ENCODE measurements around the gene CMIP.

Gene CMIP

DNA sequence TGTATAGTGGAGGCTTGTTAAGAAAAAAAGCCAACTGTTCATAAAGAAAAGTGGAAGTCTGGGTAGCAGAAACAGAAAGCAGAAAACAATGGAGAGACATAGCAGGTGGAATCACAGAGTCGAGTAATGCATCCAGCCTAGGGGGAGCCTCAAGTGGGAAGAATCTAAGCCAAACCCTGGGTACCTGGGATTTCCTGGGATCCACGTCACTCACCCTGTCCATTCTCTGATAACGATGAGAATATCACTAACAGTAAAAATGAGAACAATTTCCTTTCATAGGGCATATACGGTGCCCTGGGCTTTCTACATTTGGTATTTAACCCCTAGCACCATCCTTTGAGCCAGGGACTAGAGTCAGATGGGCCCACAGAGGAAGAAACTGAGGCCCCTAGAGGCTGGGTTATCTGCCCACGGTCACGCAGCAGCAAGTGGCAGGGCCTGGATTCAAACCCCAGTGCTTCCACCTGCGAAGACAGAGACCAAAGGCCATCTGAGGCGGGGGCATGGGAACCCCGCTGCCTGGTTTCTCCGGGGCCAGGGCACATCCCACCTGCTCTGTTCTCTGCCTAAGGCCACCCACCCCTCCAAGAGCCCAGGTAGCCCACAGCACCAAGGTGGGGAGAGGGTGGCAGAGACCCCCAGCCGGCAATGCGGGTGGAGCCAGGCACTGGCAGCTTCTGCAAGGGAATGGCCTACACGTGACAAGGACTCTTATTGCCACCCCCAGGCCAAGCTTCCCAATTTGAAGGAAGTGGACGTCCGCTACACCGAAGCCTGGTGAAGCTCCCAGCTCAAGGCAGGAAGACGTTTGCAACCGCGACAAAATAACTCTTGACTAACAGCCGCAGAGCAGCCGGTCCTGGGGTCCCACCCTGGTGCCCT lies 264.6 kb downstream of the CMIP start:
- DNase-seq = no peak

DNA sequence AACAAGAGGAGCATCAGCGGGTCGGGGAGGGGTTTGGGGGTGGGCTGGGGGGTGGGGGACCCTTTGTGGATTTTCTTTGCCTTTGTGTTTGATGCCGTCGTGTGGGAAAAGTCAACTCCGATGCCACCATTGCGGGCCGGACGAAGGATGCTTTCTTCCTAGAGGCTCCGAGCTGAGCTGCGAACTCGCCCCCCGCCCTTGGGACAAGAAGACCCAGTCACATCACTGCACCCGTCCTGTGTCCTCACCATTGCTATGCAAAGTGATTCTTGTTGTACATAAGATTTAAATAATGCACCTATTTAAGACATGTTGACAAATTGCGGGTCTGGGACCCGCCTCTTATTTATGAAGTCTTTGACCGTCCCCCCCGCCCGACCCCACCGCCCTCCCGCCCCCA lies 265.4 kb downstream of the CMIP start:
- DNase-seq = no peak

DNA sequence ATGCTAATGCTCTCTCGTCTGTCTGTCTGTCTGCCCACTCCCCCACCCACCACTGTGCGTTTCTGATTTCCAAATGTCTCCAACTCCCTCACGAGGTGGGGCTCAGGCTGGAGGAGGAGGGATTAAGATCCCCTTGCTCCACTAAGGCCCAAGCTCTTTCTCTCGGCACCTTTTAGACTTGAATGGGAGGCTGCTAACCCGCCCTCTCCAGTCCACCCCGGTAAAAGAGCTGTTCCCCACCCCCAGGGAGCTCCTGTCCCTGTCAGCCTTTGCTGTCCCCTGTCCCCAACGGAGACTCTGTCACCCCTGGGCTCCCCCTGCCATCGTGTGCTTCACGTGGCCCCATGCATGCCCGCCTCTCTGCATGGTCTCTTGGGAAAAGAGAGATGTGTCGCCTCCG lies 266.0 kb downstream of the CMIP start:
- DNase-seq = no peak

DNA sequence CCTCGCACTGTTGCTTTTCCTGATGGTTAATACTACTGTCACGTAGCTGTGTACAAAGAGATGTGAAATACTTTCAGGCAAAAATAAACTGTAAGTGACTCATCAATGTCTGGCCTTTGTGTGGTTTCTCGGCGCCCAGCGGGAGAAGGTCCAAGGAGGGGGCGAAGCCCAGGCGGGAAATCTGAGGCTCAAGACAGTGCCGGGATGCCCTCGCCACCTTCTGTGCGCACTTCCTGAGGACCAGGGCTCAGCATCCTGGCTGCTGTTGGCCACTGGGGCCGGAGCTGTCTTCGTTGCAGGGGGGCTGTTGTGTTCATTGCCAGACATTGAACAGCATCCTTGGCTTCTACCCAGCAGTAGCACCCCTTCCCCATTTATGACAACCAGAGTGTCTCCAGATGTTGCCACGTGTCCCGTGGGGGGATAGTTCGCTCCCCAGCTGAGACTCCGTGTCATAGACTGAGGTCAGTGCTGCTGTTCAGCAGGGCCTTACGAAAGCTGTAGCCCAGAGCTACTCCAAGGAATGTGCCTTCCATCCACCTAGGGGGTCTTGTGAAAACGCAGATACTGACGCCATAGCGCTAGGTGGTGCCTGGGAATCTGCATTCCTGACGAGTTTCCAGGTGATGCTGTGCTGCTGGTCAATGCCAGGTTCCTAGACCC lies 267.2 kb downstream of the CMIP start:
- DNase-seq = no peak

DNA sequence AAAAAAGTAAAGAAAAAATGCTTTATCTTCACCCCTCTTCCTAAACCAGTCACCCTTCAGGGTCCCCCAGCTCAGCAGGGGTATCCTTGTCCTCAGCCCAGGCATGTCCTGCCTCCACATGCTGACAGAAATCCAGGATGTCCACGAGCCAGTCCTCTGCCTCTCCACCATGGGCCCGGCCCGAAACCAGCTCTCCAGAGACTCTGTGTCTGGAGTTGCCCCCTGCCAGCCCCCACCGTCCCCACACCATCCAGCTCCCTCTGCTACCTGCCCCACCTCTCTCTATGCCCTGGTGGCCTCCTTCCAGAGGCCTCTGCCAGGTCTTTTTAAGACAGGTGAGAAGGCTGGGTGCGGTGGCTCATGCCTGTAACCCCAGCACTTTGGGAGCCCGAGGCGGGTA lies 268.1 kb downstream of the CMIP start:
- DNase-seq = no peak

DNA sequence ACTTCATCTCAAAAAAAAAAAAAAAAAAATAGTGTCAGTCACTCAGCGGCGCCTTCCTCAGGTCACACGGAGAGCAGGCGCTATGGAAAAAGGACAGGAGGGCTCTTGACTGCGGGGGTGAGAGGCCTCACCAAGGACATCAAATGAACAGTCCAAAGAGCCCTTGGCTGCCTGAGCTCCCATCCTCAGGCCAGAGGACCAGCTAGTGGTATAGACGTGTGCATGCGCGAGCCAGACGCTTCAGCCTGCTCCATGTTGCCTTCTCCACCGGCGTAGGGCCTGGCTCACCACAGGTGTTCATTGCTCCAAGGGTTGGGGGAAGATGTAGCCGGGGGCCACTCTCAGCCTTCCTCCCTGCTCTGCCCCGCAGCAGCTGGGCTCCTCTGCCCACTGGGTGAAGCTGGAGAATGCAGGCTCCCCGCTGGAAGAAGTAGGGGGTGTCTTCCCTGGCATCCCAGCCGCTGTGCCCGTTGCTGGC lies 268.7 kb downstream of the CMIP start:
- no peak for DNase-seq

DNA sequence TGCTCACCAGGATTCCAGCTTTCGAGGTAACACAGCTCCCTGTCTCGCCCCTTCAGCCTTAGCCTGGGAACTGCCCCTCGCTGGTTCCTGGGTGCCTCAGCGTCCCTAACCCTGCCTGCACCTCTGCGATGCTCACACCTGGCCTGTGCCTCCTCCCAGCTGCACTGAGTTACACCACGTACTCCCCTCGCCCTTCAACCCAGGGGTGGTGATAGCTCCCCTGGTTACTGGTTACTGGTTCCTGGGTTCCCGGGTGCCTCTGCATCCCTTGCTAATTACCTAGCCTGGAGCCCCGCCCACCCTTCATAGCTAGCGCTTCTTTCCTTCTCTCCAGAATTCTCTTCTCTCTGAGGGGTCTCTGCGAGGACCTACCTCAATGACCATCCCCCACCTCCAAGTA lies 269.2 kb downstream of the CMIP start:
- DNase-seq = no peak

DNA sequence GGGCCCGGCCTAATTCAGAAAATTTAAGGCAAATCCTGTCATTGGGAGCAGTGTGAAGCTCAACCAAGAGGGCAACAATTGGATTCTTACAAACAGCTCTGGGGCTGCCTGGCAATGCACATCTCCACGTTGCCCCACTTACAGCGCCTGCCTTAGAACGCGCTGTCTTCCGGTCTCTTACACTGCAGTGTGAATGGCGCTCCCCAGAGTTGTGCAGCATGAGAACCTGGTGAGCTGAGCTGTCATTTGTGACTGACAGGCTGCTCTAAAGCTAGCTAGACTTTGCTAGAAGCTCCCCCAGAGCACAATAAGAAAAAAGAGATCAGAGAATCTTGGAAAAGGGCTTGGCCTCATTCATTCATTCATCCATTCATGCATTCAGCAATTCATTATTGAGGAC lies 270.0 kb downstream of the CMIP start:
- no peak for DNase-seq

DNA sequence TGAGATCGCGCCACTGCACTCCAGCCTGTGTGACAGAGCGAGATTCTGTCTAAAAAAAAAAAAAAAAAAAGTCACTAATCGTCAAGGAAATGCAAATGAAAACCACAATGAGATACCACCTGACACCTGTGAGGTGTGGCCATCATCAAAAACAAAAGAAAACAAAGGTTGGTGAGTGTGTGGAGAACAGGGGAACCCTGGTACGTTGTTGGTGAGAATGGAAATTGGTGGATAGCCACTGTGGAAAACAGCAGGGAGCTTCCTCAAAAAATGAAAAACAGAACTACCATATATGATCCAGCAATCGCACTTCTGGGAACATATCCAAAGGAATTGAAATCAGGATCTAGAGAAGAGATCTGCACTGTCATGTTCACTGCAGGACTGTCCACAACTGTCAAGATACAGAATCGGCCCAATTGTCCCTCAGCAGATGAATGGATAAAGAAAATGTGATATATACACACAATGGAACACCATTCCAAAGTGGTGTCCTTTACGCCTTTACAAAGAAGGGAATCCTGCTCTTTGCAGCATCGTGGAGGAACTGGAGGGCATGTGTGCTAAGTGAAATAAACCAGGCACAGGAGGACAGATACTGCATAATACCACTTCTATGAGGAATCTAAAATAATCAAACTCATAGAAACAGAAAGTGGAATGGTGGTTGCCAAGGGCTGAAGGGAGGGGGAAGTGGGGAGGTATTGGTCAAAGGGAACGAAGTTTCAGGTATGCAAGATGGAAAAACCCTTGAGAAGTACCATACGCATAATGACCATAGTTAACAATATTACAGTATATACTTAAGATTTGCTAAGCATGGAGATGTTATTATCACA lies 271.0 kb downstream of the CMIP start:
- DNase-seq = peak; percentile 32

DNA sequence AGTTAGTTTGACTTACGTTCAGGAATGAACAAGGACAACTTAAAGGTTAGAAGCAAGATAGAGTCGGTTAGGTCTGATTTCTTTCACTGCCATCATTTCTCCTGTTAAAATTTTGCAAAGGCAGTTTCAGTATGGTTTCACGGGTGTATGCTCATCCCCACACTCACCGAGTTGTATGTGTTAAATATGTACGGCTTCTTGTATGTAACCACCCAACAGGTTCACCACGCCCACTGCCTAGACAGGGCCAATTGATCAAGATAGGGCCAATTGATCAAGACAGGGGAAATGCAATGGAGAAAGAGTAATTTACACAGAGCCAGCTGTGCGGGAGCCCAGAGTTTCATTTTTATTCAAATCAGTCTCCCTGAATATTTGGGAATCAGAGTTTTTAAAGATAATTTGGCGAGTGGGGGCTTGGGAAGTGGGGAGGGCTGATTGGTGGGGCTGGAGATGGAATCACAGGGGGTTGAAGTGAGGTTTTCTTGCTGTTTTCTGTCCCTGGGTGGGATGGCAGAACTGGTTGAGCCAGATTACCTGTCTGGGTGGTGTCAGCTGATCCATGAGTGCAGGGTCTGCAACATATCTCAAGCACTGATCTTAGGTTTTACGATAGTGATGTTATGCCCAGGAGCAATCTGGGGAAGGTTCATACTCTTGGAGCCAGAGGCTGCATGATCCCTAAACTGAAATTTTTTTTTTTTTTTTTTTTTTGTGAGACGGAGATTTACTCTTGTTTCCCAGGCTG lies 272.0 kb downstream of the CMIP start:
- peak; percentile 16 for DNase-seq

DNA sequence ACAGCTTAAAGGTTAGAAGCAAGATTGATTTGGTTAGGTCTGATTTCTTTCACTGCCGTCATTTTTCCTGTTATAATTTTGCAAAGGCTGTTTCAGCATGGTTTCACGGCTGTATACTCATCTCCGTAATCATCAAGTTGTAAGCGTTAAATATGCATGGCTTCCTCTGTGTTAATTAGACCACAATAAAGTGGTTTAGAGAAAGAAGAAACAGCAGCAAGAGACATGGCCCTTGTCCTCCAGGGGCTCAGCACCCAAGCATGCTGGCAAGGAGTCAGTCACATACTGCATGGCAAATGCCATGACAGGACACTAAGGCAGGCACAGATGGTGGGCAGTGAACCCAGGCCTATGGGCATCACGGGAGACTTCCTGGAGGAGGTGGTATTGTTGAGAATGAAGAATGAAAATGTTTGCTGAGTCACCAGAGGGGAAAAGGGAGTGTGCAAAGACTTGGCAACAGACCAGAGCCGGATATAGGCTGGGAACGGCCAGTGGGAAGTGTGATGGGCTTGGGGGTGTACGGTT lies 273.1 kb downstream of the CMIP start:
- no peak for DNase-seq

DNA sequence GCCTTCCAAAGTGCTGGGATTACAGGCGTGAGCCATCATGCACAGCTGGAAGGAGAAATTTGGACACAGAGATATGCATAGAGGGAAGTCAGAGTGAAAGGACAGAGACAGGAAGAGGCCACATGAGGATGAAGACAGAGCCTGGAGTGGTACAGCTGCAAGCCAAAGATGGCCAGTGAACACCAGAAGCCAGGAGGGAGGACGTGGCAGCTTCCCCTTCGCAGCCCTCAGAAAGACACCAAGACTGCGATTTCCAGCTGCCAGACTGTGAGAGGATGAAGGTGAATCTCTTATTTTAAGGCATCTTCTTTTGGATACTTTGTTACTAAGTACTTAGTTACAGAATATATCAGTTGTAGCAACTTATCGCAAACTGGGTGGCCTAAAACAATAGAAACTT lies 274.0 kb downstream of the CMIP start:
- DNase-seq = no peak

DNA sequence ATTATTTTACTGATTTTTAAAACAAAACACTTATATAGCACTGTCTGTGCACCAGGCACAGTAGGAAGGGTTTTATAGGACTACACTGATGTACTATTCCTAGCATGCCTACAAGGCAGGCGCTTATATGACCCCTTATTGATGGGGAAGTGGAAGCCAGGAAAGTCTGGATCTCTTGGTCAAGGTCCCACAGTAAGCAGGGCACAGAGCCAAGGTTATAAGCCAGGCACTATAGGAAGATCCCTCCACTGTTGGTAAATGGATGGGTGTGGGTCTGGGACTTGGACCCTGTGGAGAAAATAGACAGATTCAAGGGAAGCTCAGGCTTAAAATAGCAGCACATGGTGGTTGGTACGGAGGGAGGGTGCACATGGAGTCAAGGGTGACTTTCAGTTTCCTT lies 275.4 kb downstream of the CMIP start:
- DNase-seq = no peak

DNA sequence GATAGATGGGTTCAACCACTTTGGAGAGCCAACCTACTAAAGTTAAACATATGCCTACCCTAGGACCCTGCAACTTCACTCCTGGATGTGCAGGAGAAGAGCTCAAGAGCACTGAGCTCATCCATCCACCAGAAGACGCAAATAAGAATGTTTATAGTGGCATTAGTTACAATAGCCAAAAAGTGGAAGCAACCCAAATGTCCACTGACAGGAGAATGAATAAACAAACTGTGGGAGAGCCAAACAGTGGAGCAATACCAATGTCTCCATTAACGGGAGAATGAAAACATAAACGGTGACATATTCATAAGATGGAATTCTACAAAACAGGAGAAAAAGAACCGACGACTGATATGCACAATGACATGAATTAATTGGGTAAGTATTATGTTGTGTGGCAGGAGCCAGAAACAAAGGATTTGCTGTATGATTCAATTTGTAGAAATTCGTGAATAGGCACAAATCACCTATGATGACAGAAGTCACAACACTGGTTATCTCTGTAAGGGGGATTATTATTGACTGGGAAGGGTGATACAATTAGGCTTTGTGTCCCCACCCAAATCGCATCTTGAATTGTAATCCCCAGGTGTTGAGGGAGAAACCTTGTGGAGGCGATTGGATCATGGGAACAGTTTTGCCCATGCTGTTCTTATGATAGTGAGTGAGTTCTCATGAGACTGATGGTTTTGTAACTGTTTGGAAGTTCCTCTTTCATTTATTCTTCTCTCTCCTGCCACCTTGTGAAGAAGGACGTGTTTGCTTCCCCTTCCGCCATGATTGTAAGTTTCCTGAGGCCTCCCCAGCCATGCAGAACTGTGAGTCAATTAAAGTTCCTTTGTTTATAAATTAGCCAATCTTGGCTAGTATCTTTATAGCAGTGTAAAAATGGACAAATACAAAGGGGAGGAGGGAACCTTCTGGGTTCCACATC lies 276.6 kb downstream of the CMIP start:
- no peak for DNase-seq

DNA sequence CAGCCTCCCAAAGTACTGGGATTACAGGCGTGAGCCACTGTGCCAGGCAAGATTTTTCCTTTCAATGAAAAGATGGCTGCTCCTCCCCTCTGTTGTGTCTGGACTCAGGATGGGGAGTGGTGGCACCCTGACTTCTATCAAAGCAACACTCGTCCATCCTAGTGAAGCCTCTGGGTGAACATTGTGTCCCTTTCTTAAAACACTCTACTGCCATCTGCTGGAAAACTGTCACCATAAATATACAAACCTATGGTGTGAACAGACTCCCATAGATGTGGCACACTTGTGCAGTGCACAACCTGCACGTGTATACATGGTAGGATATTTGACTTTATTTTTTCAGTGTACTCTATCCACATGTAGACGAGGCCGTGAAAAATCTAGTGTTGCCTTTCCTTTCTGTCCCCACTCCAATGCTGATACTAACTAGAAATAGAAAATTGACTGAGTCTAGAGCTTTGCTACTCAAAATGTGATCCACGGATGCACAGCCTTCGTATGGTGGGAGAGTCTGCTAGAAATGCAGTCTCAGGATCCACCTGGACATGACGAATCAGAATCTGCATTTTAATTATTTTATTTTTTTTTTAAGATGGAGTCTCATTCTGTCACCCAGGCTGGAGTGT lies 278.6 kb downstream of the CMIP start:
- DNase-seq = peak; percentile 9

DNA sequence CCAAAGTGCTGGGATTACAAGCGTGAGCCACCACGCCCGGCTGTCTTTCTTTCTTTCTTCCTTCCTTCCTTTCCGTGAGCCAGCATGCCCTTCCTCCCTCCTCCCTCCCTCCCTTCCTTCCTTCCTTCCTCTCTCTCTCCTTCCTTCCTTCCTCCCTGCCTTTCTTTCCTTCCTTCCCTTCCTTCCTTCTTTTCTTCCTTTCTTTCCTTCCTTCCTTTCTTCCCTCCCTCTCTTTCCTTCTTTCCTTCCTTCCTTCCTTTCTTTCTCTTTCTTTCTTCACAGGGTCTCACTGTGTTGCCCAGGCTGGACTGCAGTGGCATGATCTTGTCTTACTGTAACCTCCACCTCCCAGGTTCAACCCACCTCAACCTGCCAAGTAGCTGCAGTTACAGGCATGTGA lies 283.8 kb downstream of the CMIP start:
- DNase-seq = no peak

DNA sequence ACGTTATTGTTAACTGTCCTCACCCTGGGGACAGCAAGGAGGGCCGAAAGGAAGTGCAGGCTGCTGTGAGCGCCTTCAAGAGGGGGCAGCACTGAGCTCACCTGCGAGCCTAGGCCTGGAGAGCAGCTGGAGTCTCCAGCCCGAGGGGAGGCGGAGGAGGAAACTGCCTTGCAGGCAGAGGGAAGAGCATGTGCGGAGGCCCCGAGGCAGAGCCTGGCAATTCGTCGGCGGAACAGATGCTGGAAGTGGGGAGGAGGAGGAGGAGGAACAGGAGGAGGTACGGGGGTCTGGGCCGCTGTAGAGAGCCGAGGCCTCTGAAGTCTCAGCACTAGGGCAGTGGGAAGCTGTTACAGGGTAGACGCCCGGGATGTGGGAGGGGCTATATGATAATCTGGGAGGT lies 284.8 kb downstream of the CMIP start:
- no peak for DNase-seq

DNA sequence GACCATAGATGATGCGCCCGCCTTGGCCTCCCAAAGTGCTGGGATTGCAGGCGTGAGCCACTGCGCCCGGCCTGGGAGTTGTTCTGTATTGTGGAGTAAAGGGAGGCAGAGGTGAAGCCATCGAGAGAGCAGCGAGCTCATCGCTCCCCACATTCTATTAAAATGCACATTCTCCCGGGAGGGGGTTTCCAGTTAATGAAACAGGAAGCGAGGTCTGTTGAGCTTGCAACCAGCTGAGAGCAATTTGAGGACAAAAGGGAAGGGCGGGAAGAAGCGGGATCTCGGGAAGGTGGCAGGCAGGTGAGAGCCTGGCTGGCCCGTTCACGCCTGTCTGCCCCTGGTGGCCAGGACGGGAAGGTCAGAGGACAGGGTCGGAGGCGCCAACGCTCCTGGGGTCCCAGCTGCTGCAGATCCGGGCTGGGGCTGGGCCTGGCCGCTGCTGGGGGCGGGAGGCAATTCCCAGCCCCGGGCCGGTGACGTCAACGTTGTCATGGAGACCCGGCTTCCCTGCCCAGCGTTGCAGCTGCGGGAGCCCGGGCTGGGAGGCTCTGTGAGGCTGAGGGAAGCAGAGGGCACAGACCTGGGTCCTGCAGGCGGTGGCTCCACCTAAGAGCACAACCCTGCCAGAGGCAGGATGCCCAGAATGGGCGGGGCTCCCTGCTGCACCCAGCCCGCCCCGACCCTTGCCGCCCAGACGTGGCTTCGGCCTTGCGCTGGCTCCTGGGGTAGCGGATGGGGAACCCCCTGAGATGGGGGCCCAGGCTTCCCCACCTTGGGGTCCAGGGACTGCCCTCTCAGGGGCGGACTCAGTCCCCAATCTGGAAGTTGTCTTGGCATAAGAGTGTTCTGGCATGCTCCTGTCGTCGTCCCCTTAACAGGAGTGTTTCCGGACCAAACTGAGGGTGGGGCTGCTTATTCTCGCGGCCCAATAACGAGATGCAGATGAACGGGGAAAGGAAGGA lies 285.8 kb downstream of the CMIP start:
- DNase-seq = peak; percentile 44

DNA sequence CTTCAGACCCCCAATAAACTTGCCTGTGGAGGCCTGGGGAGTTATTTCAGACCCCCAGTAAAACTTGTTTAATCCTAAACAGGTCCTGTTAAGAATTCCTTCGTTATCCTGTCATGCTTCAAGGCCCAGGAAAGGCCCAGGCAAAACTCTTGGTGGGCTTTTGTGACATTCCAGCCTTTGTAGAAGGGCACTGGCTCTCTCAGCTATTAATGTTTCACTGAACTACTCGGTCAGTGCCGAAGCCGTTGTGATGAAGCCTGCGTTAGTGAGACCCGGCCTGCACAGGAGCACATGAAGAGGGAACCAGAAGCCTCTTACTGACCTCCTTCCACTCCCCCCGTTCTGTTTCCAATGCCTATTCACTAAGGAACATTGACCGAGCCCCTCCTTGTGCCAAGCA lies 287.0 kb downstream of the CMIP start:
- no peak for DNase-seq

DNA sequence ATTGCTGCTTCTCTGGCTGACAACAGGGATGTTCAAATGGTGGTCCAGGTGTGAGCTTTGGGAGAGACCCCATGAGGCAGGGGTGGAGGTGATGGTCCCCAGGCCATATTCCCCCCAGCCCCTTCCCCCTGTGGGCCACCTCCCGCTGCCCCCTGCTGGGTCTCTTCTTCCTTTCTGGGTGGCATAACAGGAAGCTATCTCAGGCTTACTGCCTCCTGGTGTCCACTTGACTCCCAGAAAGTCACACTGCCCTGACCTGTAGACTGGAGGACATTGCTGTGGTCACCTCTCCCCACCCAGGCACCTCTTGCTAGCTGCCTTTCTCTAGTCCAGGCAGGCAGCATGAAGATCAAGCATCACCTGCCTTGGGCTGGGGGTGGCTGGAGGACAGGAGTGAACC lies 288.1 kb downstream of the CMIP start:
- no peak for DNase-seq
